Sigmoid colon (tissue), 7 donors: Measurements from ENCODE around the gene RASGRF2. TPM values are rescaled to one million over a fixed set of nuclear protein-coding genes. Genes with fewer than 3 reads are reported as not detected.

Experiments
- DNase-seq: peaks from one replicate; pipeline ENCODE4 v3.0.0-alpha.2; 2019
- H3K27ac ChIP-seq, 4 donors: fragments of 200-600 bp; sonication (generic); one replicate each; pipeline ENCODE4 v1.5.1; 2016 to 2019; ENCODE audit warnings: mild to moderate bottlenecking in 1 of 4
- H3K27me3 ChIP-seq, 3 donors: fragments of 200-600 bp; sonication (generic); one replicate each; pipeline ENCODE4 v1.5.1; 2019; ENCODE audit warnings: mild to moderate bottlenecking in 1 of 3
- H3K36me3 ChIP-seq, 4 donors: fragments of 200-600 bp; sonication (generic); one replicate each; pipeline ENCODE4 v1.5.1; 2016 to 2019
- H3K4me1 ChIP-seq, 4 donors: fragments of 200-600 bp; sonication (generic); one replicate each; pipeline ENCODE4 v1.5.1; 2017 to 2019
- H3K4me3 ChIP-seq, 4 donors: fragments of 200-600 bp; sonication (generic); one replicate each; pipeline ENCODE4 v1.5.1; 2017 to 2019; ENCODE audit warnings: mild to moderate bottlenecking in 2 of 4, moderate library complexity in 1 of 4
- H3K9me3 ChIP-seq, 4 donors: fragments of 200-600 bp in 3 of 4; sonication (generic) in 3 of 4; one replicate each; pipeline versions ENCODE4 v1.5.1 to v1.6.1; 2013 to 2019
- CTCF ChIP-seq, 4 experiments: fragments of 450-650 bp in 3 of 4; fragments of 200-600 bp in 1 of 4; IDR thresholded peaks; one replicate each; pipeline ENCODE4 v1.5.1; 2016 to 2019; ENCODE audit warnings: antibody characterized with exemption in 4 of 4, mild to moderate bottlenecking in 3 of 4, moderate library complexity in 2 of 4
- EP300 ChIP-seq, 4 donors: sonication (generic); formaldehyde crosslinking; IDR thresholded peaks; one replicate each; pipeline ENCODE4 v1.6.1; 2017; ENCODE audit warnings: antibody characterized with exemption in 4 of 4
- POLR2A ChIP-seq, 2 donors: fragments of 450-650 bp; IDR thresholded peaks; one replicate each; pipeline ENCODE4 v1.6.1; 2016; ENCODE audit warnings: antibody characterized with exemption in 2 of 2, mild to moderate bottlenecking in 2 of 2, moderate library complexity in 2 of 2
- POLR2AphosphoS5 ChIP-seq, 4 donors: sonication (generic); formaldehyde crosslinking; IDR thresholded peaks; one replicate each; pipeline ENCODE4 v1.6.1; 2017; ENCODE audit warnings: antibody characterized with exemption in 4 of 4
- WGBS, 2 donors: extraction: QIAGEN DNeasy Blood & Tissue Kit; methylation state at CpG; one replicate each; pipeline ENCODE4 v1.1.7; 2013; 5-methylcytosine and 5-hydroxymethylcytosine counted together
- intact Hi-C: fragments of 100-400 bp; cut with DNase I; formaldehyde crosslinking; loops from one replicate; pipeline ENCODE4 v1.15.1; 2023
- polyA plus RNA-seq, 3 donors: library from polyadenylated mRNA; stranded (reverse); fragments of 200-250 nt; gene quantifications; one replicate each; pipeline ENCODE4 v1.2.3, GENCODE V29; 2013
- total RNA-seq, 4 donors: library from RNA; depleted of rRNA; stranded (reverse); fragments of >200 nt; gene quantifications; one replicate each; pipeline ENCODE4 v1.1.0, GENCODE V29; 2016
- donor health status: healthy with polysubstance abuse.
- donor health status: Bipolar disorder and iron deficiency.
- donor health status: healthy.

The RASGRF2 gene
- total and polyA plus RNA-seq, 7 donors: under 0.01 to 9.5 (median 6.8) TPM

GRCh38 chr5:81250004-81250403, 289.8 kb downstream of the RASGRF2 start:
- H3K9me3 ChIP-seq: no peaks in the 10 kb centered on the region
- H3K27me3 ChIP-seq: no peaks in the 10 kb centered on the region
- no peak overlapping the region for H3K27ac ChIP-seq
- DNase-seq: no peak
- intact Hi-C loops: no loop called here
- WGBS, 2 donors: 94 to 95% methylated on average over 1 of the region's 1 CpG
- H3K4me1 ChIP-seq: peaks cover 0 to 32% (median 12%) of the 10 kb centered on the region in 4 donors
- peaks cover 0 to 15% (median 0%) of the 10 kb centered on the region in 4 donors for H3K36me3 ChIP-seq
- no peak for TF ChIP-seq EP300 (IDR thresholded peaks at IDR 0.05)
- TF ChIP-seq CTCF (IDR thresholded peaks at IDR 0.05): no peak
- TF ChIP-seq POLR2A (IDR thresholded peaks at IDR 0.05): no peak
- no peak for TF ChIP-seq POLR2AphosphoS5 (IDR thresholded peaks at IDR 0.05)
- H3K4me3 ChIP-seq: no peak overlapping the region

GRCh38 chr5:81251922-81252321, 291.8 kb downstream of the RASGRF2 start:
- intact Hi-C loops: no loop called here
- Histone ChIP-seq H3K4me1 (peaks cover 0 to 26% (median 12%) of the 10 kb centered on the region in 4 donors), H3K27me3 (no peaks in the 10 kb centered on the region), H3K36me3 (peaks cover 0 to 17% (median 0%) of the 10 kb centered on the region in 4 donors), H3K9me3 (no peaks in the 10 kb centered on the region), H3K27ac (no peak overlapping the region), H3K4me3 (no peak overlapping the region)
- no peak for TF ChIP-seq POLR2AphosphoS5 (IDR thresholded peaks at IDR 0.05)
- TF ChIP-seq EP300 (IDR thresholded peaks at IDR 0.05): no peak
- TF ChIP-seq POLR2A (IDR thresholded peaks at IDR 0.05): no peak
- TF ChIP-seq CTCF (IDR thresholded peaks at IDR 0.05): no peak
- 79% methylated on average over 5 of the region's 5 CpGs for WGBS, 2 donors
- DNase-seq: no peak

GRCh38 chr5:81252904-81253303, 292.7 kb downstream of the RASGRF2 start:
- no peaks in the 10 kb centered on the region for H3K27me3 ChIP-seq
- TF ChIP-seq POLR2AphosphoS5 (IDR thresholded peaks at IDR 0.05) (no peak), POLR2A (IDR thresholded peaks at IDR 0.05) (no peak), CTCF (IDR thresholded peaks at IDR 0.05) (no peak), EP300 (IDR thresholded peaks at IDR 0.05) (no peak)
- no peaks in the 10 kb centered on the region for H3K9me3 ChIP-seq
- H3K4me3 ChIP-seq: no peak overlapping the region
- peaks cover 0 to 18% (median 5%) of the 10 kb centered on the region in 4 donors for H3K4me1 ChIP-seq
- 89 to 94% methylated on average over 1 of the region's 1 CpG for WGBS, 2 donors
- no peak overlapping the region for H3K27ac ChIP-seq
- H3K36me3 ChIP-seq: peaks cover 0 to 17% (median 0%) of the 10 kb centered on the region in 4 donors
- intact Hi-C loops: no loop called here
- no peak for DNase-seq

- peaks cover 0 to 9% (median 0%) of the 10 kb centered on the region in 4 donors for H3K4me1 ChIP-seq
- WGBS, 2 donors: 84 to 97% methylated on average over 4 of the region's 4 CpGs
- H3K27me3 ChIP-seq: no peaks in the 10 kb centered on the region
- peaks cover 0 to 21% (median 0%) of the 10 kb centered on the region in 4 donors for H3K36me3 ChIP-seq
- no peak overlapping the region for H3K27ac ChIP-seq
- H3K4me3 ChIP-seq: no peak overlapping the region
- DNase-seq: no peak
- TF ChIP-seq CTCF (IDR thresholded peaks at IDR 0.05): no peak
- no peak for TF ChIP-seq POLR2A (IDR thresholded peaks at IDR 0.05)
- no peak for TF ChIP-seq POLR2AphosphoS5 (IDR thresholded peaks at IDR 0.05)
- TF ChIP-seq EP300 (IDR thresholded peaks at IDR 0.05): no peak
- intact Hi-C loops: no loop called here
- H3K9me3 ChIP-seq: no peaks in the 10 kb centered on the region
Measured at GRCh38 chr5:81253875-81254274, 293.7 kb downstream of the RASGRF2 start.
